GM18909 (cell line): ENCODE results near the gene XPNPEP1.

Source experiments
- ATAC-seq: cut with Tn5 transposase; IDR thresholded peaks from one replicate; pipeline ENCODE4 v1.9.1; 2021; ENCODE audit warnings: mild to moderate bottlenecking; ENCODE audit not compliant: unreplicated experiment, poor library complexity

Gene XPNPEP1

DNA sequence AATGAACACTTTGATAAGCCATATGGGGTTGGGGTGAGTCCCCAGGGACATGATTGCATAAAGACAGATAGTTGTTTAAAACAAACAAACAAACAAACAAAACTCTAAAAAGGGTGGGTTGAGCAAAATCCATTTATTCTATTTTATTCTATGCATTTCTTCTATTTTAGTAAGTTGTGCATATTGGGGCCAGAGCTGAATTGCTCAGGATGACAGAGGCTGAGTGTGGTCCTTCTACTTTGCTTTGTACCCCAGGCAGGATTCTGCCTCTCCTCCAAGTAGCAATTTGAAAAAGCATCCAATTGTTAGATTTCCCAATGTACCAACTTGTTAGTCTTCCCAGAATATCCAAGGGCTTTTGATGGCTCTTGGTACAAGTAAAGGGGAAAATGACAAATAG, 29.2 kb upstream of the XPNPEP1 start:
- ATAC-seq = no peak

DNA sequence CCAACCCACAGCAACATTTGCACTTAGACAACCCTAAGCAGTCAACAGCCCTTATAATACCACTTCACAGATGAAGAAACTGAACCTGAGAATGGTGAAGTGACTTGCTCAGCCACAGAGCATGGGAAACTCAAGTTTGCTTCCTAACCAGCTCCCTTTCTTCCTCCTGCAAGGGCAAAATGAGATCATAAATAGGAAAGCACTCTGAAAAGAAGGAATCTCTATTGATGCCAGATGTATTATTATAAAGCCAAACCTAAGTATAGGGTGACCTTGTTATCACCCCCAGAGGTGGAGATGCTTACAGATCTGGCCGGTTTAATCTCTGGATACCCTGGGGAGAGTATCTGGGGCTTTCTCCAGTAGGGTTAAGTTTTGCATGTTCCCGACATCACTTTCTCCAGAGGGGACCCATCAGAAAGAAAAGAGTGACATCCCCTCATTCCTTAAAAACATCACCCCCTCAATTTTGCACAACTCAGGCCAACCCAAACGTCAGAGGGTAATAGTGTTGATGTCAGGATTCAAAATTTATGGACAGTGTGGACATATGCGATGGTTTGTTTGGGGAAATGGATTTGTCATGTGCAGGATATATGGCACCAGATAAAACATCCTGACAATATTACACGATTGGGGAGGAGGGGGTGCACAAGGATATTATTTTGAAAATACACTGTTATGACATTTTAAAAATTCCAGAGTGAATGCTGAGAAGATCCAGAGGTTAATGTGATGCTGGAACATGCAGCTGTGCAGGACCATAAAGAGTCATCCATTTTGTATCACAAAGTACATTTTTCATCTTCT, 24.0 kb upstream of the XPNPEP1 start:
- ATAC-seq = no peak

DNA sequence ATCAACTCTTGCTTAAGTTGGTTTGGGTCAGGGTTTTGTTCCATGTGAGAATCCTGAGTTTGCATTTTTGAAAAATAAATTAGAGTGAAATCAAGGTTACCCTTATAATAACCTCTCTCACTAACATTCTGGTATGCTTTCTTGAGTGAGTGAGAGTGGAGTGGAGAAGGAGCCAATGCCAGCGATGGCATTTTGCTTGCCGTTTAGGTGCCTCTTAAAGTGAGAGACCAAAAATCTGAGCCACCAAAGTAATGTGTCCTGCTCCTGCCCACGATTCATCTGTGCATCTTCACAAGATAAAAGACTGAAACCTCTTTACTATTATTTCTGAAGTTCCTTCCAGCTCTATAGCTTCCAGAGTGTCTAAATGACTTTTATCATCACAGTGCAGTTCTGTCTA, 23.4 kb upstream of the XPNPEP1 start:
- no peak for ATAC-seq

DNA sequence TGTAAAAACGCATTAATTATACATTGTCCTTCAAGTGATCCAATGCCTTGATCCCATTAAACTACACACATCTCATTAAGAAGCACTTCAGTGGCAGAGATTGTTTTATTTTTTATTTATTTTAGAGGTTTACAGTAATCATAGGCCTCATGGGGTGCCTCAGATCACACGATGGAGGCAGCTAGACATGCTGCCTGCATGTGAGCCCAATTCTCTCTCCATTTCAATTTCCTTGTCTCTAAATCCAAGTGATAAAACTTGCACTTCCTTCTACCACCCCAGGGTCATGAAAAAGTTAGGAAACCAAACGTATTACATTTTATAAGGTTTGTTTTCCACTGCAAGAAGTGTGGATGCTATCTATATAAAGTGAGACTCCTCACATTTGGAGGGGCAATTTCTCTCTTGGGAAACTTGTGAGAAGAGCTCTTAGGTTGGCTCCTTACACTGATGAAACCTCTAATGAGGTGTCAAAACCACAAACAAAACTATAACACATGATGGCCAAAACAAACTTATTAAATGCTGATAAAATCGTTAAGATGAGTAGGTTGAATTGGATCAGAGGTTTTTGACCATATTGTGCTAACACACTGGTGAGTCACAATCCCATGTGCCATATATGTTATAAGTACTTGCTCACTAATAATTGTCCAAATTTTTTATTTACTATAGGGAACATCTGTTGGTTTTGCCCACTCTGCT, 22.3 kb upstream of the XPNPEP1 start:
- no peak for ATAC-seq

GRCh38 chr10:109944613-109945012, 21.3 kb upstream of the XPNPEP1 start:
- ATAC-seq = no peak

DNA sequence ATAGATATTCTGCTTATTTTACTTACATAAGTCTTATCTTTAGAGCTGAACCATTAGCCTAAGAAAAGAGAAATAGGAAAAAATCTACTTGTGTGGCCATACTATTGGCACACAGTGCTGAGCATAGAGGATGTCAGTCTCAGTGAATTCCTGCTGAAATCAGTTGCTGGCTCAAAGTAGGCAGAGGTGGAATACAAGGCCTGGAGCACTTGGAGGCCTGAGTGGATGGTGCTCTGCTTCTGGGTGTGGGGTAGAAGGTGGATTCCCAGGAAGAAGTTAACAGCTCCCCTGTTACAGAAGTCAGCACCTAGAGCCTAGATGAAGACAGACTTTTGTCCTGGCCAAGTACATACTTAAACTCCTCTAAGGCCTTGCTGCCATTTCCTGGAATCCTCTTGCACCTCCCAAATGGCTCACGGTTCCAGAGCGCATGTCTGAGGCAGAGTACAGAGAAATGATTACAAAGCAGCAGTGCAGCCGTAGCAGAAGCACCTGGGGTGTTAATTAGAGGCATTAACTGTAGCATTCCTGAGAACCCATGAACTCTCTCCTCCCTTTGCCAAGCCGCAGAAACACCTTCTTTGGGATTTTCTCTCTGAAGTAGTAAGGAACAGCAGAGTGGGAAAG, 18.0 kb upstream of the XPNPEP1 start:
- ATAC-seq = no peak

GRCh38 chr10:109940553-109940952, 17.2 kb upstream of the XPNPEP1 start:
- ATAC-seq = no peak

GRCh38 chr10:109940117-109940516, 16.8 kb upstream of the XPNPEP1 start:
- ATAC-seq = no peak

DNA sequence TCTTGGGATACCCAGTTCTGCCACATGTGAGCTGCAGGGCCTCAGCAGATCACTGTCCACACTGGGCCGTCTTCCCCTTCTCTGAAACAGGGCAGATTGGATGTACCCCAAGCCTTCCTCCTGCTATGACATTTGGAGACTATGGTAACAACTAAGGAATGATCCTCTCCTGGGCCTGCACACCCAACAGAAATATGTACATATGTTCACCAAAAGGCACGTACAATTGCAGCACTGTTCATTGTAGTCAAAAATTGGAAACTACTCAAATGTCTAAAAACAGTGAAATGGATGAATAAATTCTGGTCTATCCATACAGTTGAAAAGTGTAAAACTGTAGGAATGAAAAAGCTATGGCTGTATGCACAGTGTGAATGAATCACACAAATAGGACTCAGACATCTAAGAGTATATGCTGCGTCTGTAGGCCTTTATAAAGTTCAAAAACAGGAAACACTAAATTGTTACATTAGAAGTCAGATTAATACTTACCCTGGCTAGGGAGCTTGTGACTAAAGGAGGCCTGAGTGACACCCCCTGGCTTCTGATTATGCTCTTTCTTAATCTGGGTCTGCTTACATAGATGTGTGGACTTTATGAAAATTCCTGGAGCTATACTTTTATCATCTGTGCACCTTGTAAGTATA, 16.1 kb upstream of the XPNPEP1 start:
- ATAC-seq = no peak

DNA sequence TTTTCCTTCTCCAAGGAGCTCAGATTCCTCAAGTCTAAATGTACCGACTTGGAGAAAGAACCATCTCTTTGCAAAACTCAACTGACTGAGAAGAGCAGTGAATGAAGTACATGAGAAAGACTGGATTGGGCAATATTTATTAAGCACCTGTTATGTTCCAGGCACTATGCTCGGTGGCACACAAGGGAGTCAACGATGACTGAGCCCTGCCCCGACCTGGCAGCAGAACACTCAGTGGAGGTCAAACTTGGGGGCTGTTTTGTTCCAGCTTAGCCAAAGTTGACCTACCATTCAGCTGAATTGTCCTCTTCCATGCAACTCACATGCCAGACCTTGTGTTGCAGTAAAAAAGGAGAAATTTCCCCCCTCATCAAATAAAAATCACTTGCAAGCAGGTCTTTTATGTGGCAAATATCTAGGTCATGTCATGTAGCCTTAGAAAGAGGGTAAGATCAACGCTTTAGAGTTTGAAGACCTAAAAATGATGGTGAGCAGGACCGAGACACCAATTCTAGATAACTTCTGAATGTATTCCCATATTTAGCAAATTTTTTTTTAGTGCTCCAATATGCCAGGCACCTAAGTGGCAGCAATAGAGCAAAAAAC, 14.3 kb upstream of the XPNPEP1 start:
- ATAC-seq = no peak

DNA sequence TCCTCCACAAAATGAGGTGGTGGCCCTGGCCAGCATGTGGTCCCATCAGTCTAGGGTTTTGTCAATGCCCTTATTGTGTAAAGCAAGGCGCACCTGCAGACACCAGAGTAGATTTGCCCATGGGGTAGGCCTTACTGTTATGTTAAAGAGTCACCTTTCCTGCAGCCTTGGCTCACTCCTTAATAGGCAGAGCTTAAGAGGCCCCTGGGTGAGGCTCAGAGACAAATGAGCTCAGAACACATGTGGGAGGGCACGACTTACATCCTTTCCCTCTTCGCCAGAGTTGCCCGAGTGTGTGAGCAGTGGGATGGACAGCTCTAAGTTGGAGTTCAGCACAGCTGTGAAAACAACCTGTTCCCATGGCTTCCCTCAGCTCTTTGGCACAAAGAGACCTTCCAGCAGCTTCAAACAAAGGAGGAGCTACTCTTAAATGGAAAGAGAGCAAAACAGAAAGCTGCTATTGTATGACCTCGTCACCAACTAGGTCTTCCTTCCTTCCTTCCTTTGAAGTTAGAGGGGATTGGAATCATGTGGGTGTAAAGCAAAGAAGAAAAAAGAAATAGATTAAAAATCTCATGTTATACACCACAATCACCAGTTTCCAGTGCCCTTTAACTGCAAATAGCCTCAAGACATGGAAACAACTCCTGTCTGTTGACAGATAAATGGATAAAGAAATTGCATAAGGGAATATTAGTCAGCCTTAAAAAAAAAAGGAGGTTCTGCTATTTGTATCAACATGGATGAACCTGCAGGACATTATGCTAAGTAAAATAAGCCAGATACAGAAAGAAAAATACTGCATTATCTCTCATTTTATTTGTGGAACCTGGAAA, 11.9 kb upstream of the XPNPEP1 start:
- ATAC-seq = no peak

DNA sequence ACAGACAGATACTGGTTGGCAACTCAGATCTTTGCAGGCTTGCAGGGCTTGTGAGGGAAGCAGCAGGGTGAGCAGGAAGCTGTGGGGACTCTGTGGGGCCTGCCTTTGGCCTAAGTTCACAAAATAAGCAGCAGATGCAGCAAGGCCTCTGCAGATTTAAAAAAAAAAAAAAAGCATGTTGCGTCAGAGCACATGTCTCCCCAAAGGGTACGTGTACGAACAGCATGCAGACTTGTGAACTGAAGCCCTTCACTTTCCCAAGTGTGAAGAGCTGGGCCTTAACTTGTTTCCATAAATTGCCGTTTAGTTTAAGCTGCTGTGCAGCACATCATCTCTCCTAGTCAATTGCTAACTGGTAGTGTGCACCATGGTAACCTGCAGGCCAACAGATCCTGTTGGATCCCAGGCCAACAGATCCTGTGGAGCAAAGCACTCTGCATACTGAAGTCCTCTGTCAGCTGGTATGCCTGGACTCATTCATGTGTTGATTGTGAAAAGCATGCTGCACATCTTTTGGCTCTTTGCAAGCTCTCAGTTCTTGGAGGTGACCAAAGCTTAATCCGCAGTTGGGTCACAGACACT, 10.8 kb upstream of the XPNPEP1 start:
- no peak for ATAC-seq

DNA sequence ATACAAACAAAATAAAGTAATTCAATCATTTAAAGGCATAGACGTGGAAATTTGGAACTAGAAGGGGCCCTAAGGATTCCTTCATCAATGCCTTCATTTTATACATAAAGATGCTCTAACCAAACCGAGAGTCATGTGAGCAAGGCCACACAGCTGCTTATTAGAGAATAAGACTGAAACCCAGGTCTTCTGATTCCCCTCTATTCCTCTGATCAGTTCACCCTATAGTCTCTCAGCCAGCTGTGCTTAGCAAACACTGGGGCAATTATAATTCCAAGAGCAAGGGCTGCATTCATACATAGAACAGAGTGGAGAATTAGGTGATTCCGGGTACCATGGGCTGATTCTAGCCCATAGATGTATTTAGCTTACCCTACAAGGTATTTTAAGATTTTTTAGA, 9.7 kb upstream of the XPNPEP1 start:
- ATAC-seq = no peak

GRCh38 chr10:109932391-109932790, 9.1 kb upstream of the XPNPEP1 start:
- ATAC-seq = no peak

DNA sequence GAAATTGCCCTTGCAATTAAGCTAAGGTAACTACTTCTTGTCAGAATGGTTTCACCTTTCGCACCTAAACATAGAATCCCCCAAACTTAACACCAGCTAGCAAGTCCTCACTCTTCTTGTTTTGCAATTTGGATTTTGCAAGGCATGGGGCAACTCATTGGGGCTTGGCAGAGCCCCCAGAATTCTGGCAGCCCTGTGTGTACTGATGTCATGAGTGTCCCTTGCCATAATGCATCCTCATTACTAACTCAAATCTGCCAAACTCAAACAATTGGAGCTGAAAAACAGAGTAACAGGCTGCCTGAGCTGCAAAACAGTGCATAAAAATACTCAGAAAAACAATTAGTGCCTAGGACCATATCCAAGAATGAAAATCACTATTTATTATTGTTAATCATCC, 7.9 kb upstream of the XPNPEP1 start:
- no peak for ATAC-seq

- ATAC-seq = no peak
These were observed 6.3 kb upstream of the XPNPEP1 start for GRCh38 chr10:109929501-109930219.

- no peak for ATAC-seq
These were observed 5.2 kb upstream of the XPNPEP1 start for GRCh38 chr10:109928475-109928891.

DNA sequence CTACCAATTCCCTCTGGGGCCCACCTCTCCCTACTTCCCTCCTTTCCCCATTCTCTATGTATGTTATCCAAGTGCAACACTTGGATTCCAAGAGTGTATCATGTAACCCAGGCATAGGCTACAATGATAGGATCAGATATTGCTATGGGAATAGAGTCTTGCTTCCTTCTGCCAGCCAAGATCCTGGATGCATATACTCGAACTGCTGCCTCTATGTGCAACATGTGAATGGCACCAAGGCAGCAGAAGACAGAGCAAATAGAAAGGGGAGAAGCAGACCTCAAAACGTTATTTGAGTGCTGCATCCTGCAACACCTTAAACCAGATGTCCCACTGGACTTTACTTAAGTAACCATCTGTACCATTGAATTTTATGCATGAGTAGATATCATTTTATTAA, 3.5 kb upstream of the XPNPEP1 start:
- no peak for ATAC-seq
